Choroid plexus epithelial cell (primary cell): ENCODE data around the gene POU3F3.

ENCODE experiments used
- DNase-seq: peaks from one replicate; pipeline ENCODE4 v3.0.0-alpha.2; 2010; ENCODE audit warnings: low read depth
- H3K4me3 ChIP-seq: 2 replicates; pipeline ENCODE4 v1.5.1; 2011; ENCODE audit warnings: low read depth, mild to moderate bottlenecking, control low read depth, low read length, moderate library complexity
- CTCF ChIP-seq: conservative IDR thresholded peaks from 2 replicates; pipeline ENCODE4 v1.5.1; 2011; ENCODE audit warnings: low read depth, mild to moderate bottlenecking, control low read depth, inconsistent platforms, low read length, moderate library complexity

The POU3F3 gene

GRCh38 chr2:104847586-104848160 is 6.2 kb upstream of the POU3F3 start:
- TF ChIP-seq CTCF = no peak
- no peak overlapping the region for H3K4me3 ChIP-seq

GRCh38 chr2:104848526-104848925 is 5.4 kb upstream of the POU3F3 start:
- H3K4me3 ChIP-seq = no peak overlapping the region
- DNase-seq = no peak
- no peak for TF ChIP-seq CTCF

More at GRCh38 chr2:104847586-104848160, 6.2 kb upstream of the POU3F3 start:
- no peak for DNase-seq

- TF ChIP-seq CTCF = no peak
- no peak overlapping the region for H3K4me3 ChIP-seq
- DNase-seq = no peak
Measured at GRCh38 chr2:104849101-104849500, 4.8 kb upstream of the POU3F3 start.

GRCh38 chr2:104849618-104850141 is 4.2 kb upstream of the POU3F3 start:
- peak; percentile 84 for DNase-seq
- TF ChIP-seq CTCF = peak; percentile 86
- no peak overlapping the region for H3K4me3 ChIP-seq

GRCh38 chr2:104850361-104851290 is 3.3 kb upstream of the POU3F3 start:
- H3K4me3 ChIP-seq = no peak overlapping the region
- DNase-seq = no peak
- TF ChIP-seq CTCF = no peak

GRCh38 chr2:104851291-104852089 is 2.4 kb upstream of the POU3F3 start:
- H3K4me3 ChIP-seq = no peak overlapping the region
- DNase-seq = no peak
- no peak for TF ChIP-seq CTCF
